NCI-H2227 (cell line): ENCODE results near the gene SLAIN1.

Experiments
- DNase-seq: peaks from one replicate; lab custom pipeline; 2025; ENCODE audit not compliant: unreplicated experiment; lab: John Stamatoyannopoulos, UW

SLAIN1 gene

DNA sequence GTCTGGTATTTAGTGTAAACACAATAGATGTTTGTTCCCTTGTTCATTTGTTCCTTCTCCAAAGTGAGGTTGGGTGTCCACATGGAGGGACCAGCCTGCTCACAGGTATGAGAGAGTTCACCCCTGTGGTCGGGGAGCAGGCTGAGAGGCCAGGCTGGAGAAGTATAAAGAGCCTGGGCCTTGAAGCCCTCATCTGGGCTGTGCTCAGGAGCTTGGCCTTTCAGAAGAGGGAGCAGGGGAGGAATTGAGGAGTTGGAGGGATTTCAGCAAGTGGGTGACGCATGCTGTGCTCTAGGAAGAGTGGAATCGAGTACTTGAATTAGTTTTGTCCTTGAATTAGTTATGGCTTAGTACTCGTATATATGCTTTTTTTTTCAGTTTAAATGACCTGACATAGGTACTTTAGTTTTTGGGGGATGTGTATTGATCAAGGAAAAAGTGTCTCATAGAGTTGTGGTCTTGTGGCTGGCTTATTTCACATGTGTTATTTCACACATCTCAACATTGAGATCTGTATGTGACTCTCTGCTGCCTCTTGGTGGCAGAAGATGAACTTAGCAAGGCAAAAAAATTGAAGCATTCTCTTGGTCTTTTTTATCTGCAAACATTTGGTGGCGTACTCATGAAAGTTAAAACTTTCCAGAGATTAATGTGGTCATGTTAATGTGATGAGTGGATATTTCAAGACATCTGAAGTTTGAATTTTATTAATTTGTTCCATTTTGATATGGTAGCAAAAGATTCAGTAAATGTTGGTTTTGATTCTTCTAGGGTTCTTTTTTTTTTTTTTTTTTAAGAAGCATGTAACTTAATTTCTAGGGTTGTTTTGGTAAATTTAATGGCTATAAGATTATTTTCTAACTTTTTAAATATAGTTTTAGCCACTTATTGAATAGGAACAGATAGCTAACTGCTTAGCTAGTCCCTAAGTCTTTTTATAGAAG lies 54.3 kb downstream of the SLAIN1 start:
- DNase-seq, result peak; percentile 47

DNA sequence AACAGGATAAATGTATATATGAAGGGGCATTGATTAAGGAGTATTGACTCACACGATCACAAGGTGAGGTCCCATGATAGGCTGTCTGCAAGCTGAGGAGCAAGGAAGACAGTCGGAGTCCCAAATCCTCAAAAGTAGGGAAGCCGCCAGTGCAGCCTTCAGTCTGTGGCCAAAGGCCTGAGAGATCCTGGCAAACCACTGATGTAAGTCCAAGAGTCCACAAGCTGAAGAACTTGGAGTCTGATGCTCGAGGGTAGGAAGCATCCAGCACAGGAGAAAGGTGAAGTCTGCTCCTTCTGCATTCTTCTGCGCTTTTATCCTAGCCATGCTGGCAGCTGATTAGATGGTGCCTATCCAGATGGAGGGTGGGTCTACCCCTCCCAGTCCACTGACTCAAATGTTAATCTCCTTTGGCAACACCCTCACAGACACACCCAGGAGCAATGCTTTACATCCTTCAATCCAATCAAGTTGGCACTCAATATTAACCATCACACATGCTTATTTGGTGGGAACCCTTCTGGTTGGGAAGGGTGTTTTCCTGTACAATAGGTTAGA lies 55.1 kb downstream of the SLAIN1 start:
- no peak for DNase-seq

DNA sequence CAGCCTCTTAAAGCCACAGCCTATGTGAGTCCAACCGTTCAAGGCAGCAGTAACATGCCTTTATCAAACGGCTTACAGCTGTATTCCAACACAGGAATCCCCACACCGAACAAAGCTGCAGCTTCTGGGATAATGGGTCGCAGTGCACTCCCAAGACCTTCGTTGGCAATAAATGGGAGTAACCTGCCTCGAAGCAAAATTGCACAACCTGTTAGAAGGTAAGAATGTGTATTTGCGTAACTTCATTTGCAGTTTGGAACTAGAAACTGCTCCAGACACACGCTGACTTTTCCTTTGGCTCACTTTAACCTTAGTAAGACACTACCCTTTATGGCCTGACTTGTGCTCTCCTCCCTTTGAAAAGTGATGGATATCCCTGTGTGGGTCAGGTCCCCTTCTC lies 63.4 kb downstream of the SLAIN1 start:
- DNase-seq, result no peak

DNA sequence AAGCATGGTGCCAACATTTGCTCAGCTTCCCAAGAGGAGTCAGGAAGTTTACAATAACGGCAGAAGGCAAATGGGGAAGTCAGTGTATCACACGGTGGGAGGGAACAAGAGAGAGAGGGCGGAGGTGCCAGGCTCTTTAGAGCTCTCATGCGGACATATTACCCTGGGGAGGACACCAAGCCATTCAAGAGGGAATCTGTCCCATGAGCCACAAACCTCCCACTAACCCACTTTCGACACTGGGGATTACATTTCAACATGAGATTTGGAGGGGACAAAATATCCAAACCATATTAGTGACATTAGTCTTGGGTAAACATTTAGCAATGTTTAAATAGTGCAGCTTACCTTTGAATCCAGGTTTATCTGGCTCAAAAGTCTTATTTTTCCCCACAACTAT lies 69.9 kb downstream of the SLAIN1 start:
- no peak for DNase-seq

DNA sequence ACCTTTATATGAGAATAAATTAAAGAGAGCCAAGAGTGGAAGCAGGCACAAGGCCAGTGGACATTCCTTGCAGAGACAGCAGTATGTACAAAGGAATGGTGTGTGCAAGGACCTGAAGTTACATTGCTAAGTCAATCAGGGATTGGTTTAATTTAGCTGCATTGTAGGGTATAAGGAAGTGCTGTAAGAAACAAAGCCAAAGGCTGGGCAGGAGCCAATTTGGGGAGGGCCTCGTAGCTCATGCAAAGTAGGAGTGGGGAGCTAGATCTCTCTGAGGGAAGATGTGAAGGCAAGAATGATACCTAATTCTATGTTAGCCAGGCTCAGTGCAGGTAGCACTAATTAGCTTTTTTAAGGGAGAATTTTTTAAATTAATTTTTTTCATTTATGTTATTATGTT lies 76.7 kb downstream of the SLAIN1 start:
- DNase-seq, result no peak

DNA sequence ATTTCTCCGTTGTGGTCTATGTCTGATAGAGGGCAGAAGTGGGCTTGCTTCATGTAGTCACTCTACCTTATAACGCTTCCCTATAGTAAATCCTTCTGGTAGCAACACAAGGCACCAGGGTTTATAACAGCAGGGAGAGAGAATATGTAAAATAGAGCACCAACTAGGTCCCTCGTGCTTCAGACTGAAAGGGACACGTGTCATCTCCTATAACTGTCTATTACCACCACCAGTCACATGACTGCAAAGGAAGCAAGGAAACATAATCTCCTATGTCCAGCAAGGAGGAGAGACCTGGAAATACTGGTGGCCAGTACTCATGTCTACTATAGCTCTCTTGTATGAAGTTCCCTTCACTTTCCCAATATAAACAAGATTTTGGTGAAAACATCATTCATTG lies 79.2 kb downstream of the SLAIN1 start:
- DNase-seq, result no peak

DNA sequence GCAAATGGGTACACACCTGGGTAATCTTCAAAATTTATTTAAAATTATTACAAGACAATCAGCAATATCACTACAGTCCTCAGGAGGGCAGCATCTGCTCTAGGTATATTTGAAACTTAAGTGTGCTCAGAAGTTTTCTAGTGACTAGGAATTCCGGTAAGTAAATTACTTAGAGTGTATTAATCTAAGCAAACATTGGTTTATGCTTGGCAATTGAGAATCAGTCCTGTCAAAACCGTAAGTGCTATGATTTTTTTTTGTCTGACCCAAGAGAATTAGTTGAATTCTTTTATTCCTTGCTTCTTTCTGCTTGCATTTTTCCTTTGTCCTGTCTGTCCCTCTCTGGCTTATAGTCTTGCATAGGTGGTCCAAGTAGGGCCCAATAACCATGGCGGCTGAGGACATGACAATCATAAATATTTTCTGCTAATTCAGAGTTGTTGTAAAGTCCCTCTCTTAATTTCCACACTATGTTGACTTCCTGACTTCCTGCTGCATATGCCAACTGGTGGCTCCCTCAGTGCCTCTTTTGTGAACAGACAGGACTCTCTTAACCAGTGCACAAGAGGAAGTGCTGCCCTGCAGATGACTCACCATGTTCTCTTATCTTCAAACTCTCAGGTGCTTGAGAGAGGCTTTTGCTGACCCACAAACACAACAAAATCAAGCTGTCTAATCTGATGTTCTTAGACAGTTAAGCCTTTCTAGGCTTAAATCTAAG lies 82.2 kb downstream of the SLAIN1 start:
- peak; percentile 7 for DNase-seq

DNA sequence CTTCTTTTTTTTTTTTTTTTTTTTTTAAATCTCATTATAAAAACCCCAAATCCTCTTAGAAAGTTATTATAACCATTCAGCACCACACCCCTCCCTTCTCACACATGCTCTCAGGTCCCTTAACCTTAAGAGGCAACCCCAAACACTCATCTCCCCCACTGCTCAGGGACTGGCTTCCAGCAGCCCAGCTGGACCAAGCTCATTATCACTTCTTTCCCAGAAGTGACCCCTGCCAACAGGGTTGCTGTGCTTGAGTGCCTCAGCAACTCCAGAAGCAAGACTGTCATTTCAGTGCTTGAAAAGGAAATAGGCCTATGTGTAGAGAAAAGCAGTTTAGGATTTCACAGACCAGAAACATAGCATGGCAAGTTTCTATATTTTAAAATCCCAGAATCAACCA lies 84.3 kb downstream of the SLAIN1 start:
- DNase-seq, result no peak

DNA sequence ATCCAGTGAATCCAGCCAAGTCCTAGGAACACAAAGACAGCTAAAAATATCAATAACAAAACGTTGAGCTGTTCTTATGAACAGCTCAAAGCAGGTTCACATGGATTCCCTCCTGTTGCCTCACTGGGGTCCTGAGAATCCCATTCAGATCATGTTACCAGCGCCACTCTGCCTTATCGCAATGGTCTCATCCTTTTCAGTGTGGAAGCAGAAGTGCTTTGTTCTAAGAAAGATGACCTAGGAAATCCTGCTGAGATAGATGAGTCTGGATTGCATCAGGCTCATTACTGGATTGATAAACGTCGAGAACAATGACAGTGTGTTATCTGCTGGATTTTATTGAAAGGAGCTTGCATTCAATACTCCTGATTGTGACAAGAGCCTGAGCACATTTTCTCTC lies 87.0 kb downstream of the SLAIN1 start:
- no peak for DNase-seq

DNA sequence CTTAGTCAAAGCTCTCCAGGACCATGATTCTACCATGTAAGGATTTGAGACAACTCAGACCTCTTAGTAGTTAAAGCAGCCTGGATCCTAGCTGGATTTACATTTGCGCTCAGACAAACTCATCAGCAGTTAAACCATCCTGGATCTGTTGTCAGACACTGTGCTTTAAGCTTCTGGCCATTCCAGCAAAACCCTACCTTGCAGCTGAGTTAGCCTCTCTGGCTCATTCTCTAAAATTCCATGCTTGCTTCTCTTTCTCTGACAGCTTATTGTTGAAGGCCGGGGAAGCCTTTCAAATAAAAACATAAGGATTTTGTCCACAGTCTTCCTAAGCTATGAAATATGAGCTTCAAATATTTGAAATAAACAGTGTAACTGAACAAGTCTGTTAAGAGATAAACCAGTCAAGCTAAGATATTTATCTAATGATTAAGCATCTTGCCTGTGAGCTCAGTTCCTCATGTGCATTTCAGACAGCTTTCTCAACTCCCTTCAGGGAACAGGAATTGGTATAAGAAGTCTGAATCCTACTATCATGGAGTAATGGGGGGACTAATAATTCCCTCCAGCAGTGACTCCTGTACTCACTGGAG lies 89.3 kb downstream of the SLAIN1 start:
- no peak for DNase-seq

DNA sequence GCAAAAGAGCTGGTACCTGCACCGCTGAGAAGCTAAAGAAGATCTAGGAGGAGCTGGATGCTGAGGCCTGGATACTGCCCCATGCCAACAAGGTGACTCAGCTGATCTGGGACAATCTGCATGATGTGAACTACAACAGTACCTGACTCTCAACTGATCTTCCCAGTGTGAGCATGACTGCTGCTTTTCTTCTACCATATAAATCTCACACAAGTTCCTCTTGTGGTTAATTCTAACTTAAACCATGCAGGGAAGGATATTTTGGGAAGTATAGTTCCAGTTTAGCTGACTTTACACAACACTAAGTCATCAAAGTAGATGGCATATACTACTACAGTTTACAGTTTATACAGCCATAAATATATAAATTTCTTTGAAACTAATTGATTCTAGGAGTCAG lies 91.9 kb downstream of the SLAIN1 start:
- no peak for DNase-seq

DNA sequence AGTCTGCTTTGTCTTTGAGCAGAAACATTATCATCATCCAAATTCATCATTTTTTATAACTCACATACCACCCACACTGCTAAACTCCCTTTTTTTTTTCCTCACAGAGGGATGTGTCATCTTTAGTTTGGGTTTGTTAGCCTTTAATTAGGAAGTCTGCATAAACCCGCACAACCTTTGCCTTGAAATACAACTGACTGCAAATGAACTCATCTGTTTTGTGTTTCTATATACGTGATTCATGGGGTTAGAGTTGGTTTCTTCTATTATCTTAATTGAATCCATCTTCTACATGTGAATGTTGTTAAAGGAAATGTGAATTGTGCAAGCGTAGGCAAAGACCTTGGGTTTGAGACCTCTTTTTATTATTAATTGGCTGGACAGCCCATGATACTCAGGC lies 102.7 kb downstream of the SLAIN1 start:
- no peak for DNase-seq

DNA sequence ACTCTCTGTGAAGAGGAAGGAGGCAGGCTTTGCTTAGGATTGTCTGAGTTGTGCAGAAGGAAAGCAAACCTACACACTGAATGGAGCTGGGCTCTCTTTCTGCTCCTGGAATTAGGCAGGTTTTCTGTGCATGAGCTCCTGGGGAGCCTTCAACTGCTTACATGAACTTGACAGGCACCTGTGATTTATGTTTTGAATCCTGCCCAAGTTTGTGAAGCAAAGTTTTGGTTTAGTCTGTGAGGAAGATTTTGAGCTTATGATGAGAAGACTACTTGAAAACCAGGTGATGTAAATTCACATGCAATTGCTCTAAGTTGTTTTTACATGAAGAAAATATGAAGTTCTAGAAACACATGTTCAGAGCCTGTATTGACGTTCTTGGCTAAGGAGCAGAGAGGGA lies 109.0 kb downstream of the SLAIN1 start:
- DNase-seq, result no peak

DNA sequence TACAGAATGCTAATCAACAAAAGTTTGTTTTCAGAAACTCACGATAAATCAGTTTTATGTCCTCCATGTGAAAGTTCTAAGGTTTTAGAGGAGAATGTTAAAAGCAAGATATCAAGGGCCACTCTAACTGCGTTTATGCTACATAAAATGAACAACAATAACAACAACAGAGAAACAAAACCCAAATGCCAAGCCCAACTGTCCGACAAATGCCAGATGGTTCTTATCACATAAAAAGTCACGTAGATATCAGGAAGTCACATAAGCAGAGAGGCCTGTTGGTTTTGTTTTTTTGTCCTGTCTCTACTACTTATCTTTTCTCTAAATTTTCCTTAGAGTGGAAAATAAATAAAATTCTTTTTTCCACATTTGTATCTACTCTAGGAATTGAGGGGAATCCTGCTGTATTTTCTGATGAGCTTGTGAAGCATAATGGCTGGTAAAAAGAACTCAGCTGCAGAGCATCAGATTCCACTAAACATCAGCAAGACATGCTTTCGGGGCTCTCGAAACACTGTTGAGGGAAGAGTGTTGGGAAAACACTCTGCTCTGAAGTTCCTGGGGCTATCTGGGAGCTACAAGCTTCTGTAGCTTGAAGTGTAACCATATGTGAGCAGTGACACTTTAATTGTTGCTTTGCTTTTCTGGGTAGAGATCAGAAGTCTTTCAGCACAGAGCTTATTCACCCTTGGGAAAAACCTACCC lies 110.1 kb downstream of the SLAIN1 start:
- no peak for DNase-seq

DNA sequence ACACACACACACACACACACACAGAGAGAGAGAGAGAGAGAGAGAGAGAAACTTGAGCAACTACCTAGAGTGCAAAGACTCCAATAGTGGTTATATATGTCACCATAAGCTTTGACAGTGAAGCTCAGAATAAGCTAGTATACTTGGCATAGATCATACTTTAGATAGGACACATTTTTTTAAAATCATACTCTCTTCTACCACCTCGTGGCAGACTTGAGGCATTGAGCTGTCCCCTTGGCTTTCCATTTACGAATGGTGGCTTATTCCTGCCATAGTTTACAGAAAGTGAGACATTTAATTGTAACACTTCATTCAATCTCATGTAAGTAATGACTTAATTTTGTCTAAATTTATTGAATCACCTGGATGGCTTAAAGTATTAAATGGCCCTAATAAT lies 112.9 kb downstream of the SLAIN1 start:
- DNase-seq, result no peak

DNA sequence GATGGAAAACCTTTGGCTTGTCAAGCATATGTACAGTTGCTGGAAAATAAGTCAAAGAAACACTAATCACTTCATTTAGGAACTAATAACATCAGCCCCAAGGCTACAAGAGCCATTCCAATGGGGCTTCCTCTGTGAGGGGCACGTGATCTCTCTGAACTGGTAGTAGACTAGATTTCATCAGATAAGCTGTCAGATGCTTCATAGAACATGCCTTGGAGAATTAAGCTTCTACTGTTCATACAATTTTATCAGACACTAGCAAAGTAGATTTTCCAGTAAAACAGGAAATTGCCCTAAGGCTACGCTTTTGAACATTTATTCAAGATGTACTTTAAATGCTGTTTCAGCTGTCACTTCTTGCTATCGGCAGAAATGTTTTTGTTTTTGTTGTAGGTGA lies 113.4 kb downstream of the SLAIN1 start:
- DNase-seq, result no peak

DNA sequence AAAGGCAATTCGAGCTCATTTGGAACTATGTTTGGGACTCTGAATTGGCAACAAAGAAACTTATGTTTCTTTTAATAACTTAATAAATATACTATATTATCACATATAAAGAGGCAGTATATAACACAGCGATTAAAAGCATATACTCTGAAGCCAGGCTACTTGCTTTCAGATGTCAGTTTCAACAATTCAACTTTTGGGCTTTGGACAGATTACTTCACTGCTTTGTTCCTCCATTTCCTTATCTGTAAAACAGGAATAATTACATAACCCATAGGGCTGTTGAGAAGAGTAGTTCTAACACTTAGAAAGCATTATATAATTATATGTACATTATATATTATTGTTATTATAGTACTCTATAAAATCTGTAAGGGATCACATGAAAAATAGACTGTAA lies 113.9 kb downstream of the SLAIN1 start:
- no peak for DNase-seq

DNA sequence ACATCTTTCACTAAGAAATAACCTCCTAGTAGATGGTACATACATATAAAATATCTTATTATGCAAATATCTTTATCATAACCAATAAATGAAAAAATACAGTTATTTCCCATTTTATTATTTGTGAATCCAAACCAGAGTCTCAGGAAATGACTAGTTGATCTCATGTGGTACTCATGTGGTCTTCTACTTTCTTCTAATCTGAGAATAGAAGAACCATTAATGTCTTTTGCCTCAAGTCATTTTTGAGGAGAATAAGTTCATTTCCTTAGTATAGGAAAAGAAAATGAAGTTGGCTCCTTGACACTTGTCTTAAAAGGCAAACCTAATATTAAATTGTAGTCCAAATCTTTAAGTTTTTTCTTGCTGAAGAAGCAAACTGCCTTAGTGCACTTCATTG lies 114.5 kb downstream of the SLAIN1 start:
- DNase-seq, result no peak
